Activated T-helper 2 cell treated with anti-CD3 and anti-CD28 coated beads, Interferon-gamma antibody, Interleukin-2, Interleukin-4, amounts not matched to agents 10 μg/mL and 5 μg/mL and 100 μg/mL, durations not matched to agents 14 hours and 24 hours and 36 hours (primary cell): ENCODE measurements around the gene P4HB. TPM values are rescaled to one million over a fixed set of nuclear protein-coding genes. Genes with fewer than 3 reads are reported as not detected.

ENCODE experiments used
- DNase-seq: peaks from one replicate; pipeline ENCODE4 v3.0.0; 2021; ENCODE audit warnings: low spot score
- H3K27ac Mint-ChIP-seq: one replicate; pipeline ENCODE4 v1.8.0; 2021; ENCODE audit warnings: mixed read lengths
- H3K27me3 Mint-ChIP-seq: one replicate; pipeline ENCODE4 v1.8.0; 2021; ENCODE audit warnings: low read depth, mixed read lengths
- H3K36me3 Mint-ChIP-seq: one replicate; pipeline ENCODE4 v1.8.0; 2021; ENCODE audit warnings: low read depth, mixed read lengths
- H3K4me1 Mint-ChIP-seq: one replicate; pipeline ENCODE4 v1.8.0; 2021; ENCODE audit warnings: low read depth, mixed read lengths
- H3K4me3 Mint-ChIP-seq: one replicate; pipeline ENCODE4 v1.8.0; 2021; ENCODE audit warnings: low read depth, mild to moderate bottlenecking, moderate library complexity, mixed read lengths
- H3K9me3 Mint-ChIP-seq: one replicate; pipeline ENCODE4 v1.8.0; 2021; ENCODE audit warnings: mixed read lengths
- intact Hi-C: fragments of 100-400 bp; cut with micrococcal nuclease; formaldehyde crosslinking; loops from one replicate; pipeline ENCODE4 v1.15.1; 2023
- total RNA-seq: library from RNA; stranded (reverse); gene quantifications from 2 replicates; pipeline ENCODE4 v1.2.3, GENCODE V29; 2022

The P4HB gene
- total RNA-seq, 1 donor from 2014 or later: 545 TPM

- Mint-ChIP-seq H3K4me1 (no peaks in the 10 kb centered on the region), H3K27me3 (peaks cover 35% of the 10 kb centered on the region)
These were observed 58.1 kb downstream of the P4HB start for GRCh38 chr17:81802048-81802758.

GRCh38 chr17:81801327-81801726, 59.0 kb downstream of the P4HB start:
- no peak for DNase-seq
- no peaks in the 10 kb centered on the region for H3K9me3 Mint-ChIP-seq
- no peak overlapping the region for H3K4me3 Mint-ChIP-seq
- intact Hi-C loops: no loop called here
- no peaks in the 10 kb centered on the region for H3K36me3 Mint-ChIP-seq
- H3K4me1 Mint-ChIP-seq: no peaks in the 10 kb centered on the region
- no peak overlapping the region for H3K27ac Mint-ChIP-seq
- peaks cover 35% of the 10 kb centered on the region for H3K27me3 Mint-ChIP-seq

More at GRCh38 chr17:81802048-81802758, 58.1 kb downstream of the P4HB start:
- Mint-ChIP-seq H3K27ac (no peak overlapping the region), H3K9me3 (no peaks in the 10 kb centered on the region), H3K4me3 (no peak overlapping the region), H3K36me3 (no peaks in the 10 kb centered on the region)
- no peak for DNase-seq
- intact Hi-C loops: no loop called here

- no peak for DNase-seq
- Mint-ChIP-seq H3K4me1 (no peaks in the 10 kb centered on the region), H3K27me3 (no peaks in the 10 kb centered on the region), H3K27ac (no peak overlapping the region), H3K36me3 (no peaks in the 10 kb centered on the region), H3K9me3 (no peaks in the 10 kb centered on the region), H3K4me3 (no peak overlapping the region)
- intact Hi-C loops: no loop called here
These were observed 65.8 kb downstream of the P4HB start for GRCh38 chr17:81794509-81794908.

- no peak for DNase-seq
- Mint-ChIP-seq H3K27ac (no peak overlapping the region), H3K4me3 (no peak overlapping the region), H3K9me3 (no peaks in the 10 kb centered on the region), H3K4me1 (no peaks in the 10 kb centered on the region), H3K27me3 (no peaks in the 10 kb centered on the region), H3K36me3 (no peaks in the 10 kb centered on the region)
- intact Hi-C loops: no loop called here
These were observed 66.3 kb downstream of the P4HB start for GRCh38 chr17:81794074-81794476.

Other genes starting within 250 kb of the P4HB start
- 128 and 138 TPM in 2 replicates for gene NPLOC4, start 223.4 kb downstream of the P4HB start, total RNA-seq
- 0.30 and 0.44 TPM in 2 replicates for gene TSPAN10, start 223.3 kb downstream of the P4HB start, total RNA-seq
- 11.1 and 15.4 TPM in 2 replicates for gene PDE6G, start 204.0 kb downstream of the P4HB start, total RNA-seq
- 51.3 and 52.7 TPM in 2 replicates for gene OXLD1, start 193.9 kb downstream of the P4HB start, total RNA-seq
- gene CCDC137, start 193.8 kb downstream of the P4HB start, total RNA-seq: 50.8 and 51.7 TPM in 2 replicates
- 33.3 and 35.0 TPM in 2 replicates for gene ARL16, start 176.7 kb downstream of the P4HB start, total RNA-seq
- 130 and 134 TPM in 2 replicates for gene HGS, start 176.5 kb downstream of the P4HB start, total RNA-seq
- gene MRPL12, start 157.2 kb downstream of the P4HB start, total RNA-seq: 175 and 179 TPM in 2 replicates
- gene SLC25A10, start 148.3 kb downstream of the P4HB start, total RNA-seq: 36.4 and 39.5 TPM in 2 replicates
- gene GCGR, start 56.4 kb downstream of the P4HB start, total RNA-seq: not detected in 2 replicates
- gene MCRIP1, start 27.2 kb downstream of the P4HB start, total RNA-seq: 42.5 and 42.9 TPM in 2 replicates
- not detected in 2 replicates for gene PPP1R27, start 25.5 kb downstream of the P4HB start, total RNA-seq
- gene ARHGDIA, start 10.8 kb upstream of the P4HB start, total RNA-seq: 713 and 715 TPM in 2 replicates
- 237 and 240 TPM in 2 replicates for gene ALYREF, start 31.1 kb upstream of the P4HB start, total RNA-seq
- 108 and 119 TPM in 2 replicates for gene ANAPC11, start 31.2 kb upstream of the P4HB start, total RNA-seq
- gene NPB, start 41.7 kb upstream of the P4HB start, total RNA-seq: 0.28 and 0.39 TPM in 2 replicates
- gene PCYT2, start 50.9 kb upstream of the P4HB start, total RNA-seq: 51.5 and 51.7 TPM in 2 replicates
- 50.2 and 55.7 TPM in 2 replicates for gene SIRT7, start 57.6 kb upstream of the P4HB start, total RNA-seq
- 30.3 and 31.8 TPM in 2 replicates for gene MAFG, start 67.2 kb upstream of the P4HB start, total RNA-seq
- 99.9 and 105 TPM in 2 replicates for gene PYCR1, start 76.8 kb upstream of the P4HB start, total RNA-seq
- not detected in 2 replicates for gene MYADML2, start 86.7 kb upstream of the P4HB start, total RNA-seq
- gene NOTUM, start 100.7 kb upstream of the P4HB start, total RNA-seq: 1.2 and 2.2 TPM in 2 replicates
- gene ASPSCR1, start 117.1 kb upstream of the P4HB start, total RNA-seq: 32.9 and 33.8 TPM in 2 replicates
- gene CENPX, start 162.3 kb upstream of the P4HB start, total RNA-seq: 88.3 and 91.9 TPM in 2 replicates
- gene LRRC45, start 162.8 kb upstream of the P4HB start, total RNA-seq: 32.3 and 33.4 TPM in 2 replicates
- 15.4 and 18.4 TPM in 2 replicates for gene RAC3, start 171.1 kb upstream of the P4HB start, total RNA-seq
- gene DCXR, start 177.2 kb upstream of the P4HB start, total RNA-seq: 138 and 145 TPM in 2 replicates
- 21.8 and 21.9 TPM in 2 replicates for gene RFNG, start 191.3 kb upstream of the P4HB start, total RNA-seq
- 103 TPM in 2 replicates for gene GPS1, start 191.4 kb upstream of the P4HB start, total RNA-seq
- gene DUS1L, start 205.3 kb upstream of the P4HB start, total RNA-seq: 154 and 179 TPM in 2 replicates
- 387 and 409 TPM in 2 replicates for gene FASN, start 237.7 kb upstream of the P4HB start, total RNA-seq